GM18951 (cell line): ENCODE measurements around the gene ERVFRD-1.
"Not testable (repeated sequence)": the region's sequence is repeated elsewhere in the genome, so short reads cannot be mapped to it uniquely, and the experiment has no call there.

Source experiments
- POLR2A ChIP-seq: IDR thresholded peaks from 4 replicates; pipeline ENCODE4 v1.6.1; 2011; ENCODE audit warnings: mild to moderate bottlenecking; ENCODE audit not compliant: insufficient read length, insufficient read depth; ENCODE audit errors: extremely low read depth
- in situ Hi-C: fragments of 300-500 bp; cut with MboI; formaldehyde crosslinking; loops from one replicate; pipeline ENCODE4 v1.12.0; 2022; ENCODE audit warnings: low sequenced_read_pairs, mixed read lengths, inconsistent platforms; ENCODE audit not compliant: unreplicated experiment

The ERVFRD-1 gene

GRCh38 chr6:11093376-11093625 lies 18.2 kb downstream of the ERVFRD-1 start:
- TF ChIP-seq POLR2A = no peak

GRCh38 chr6:11092668-11093375 lies 18.7 kb downstream of the ERVFRD-1 start:
- TF ChIP-seq POLR2A = no peak
- in situ Hi-C loops = no loop called here

More at GRCh38 chr6:11093376-11093625, 18.2 kb downstream of the ERVFRD-1 start:
- in situ Hi-C loops = no loop called here

GRCh38 chr6:11091141-11091540 lies 20.4 kb downstream of the ERVFRD-1 start:
- in situ Hi-C loops = not testable (repeated sequence)

GRCh38 chr6:11089695-11090094 lies 21.8 kb downstream of the ERVFRD-1 start:
- in situ Hi-C loops = no loop called here
- no peak for TF ChIP-seq POLR2A

- in situ Hi-C loops = not testable (repeated sequence)
These were observed 24.2 kb downstream of the ERVFRD-1 start for GRCh38 chr6:11087141-11087812.

GRCh38 chr6:11085758-11086435 lies 25.6 kb downstream of the ERVFRD-1 start:
- in situ Hi-C loops = no loop called here
- TF ChIP-seq POLR2A = no peak

- in situ Hi-C loops = no loop called here
- no peak for TF ChIP-seq POLR2A
These were observed 27.6 kb downstream of the ERVFRD-1 start for GRCh38 chr6:11083956-11084355.

GRCh38 chr6:11083491-11083890 lies 28.0 kb downstream of the ERVFRD-1 start:
- no peak for TF ChIP-seq POLR2A
- in situ Hi-C loops = no loop called here

GRCh38 chr6:11080296-11080695 lies 31.2 kb downstream of the ERVFRD-1 start:
- no peak for TF ChIP-seq POLR2A
- in situ Hi-C loops = no loop called here

GRCh38 chr6:11078266-11078665 lies 33.3 kb downstream of the ERVFRD-1 start:
- no peak for TF ChIP-seq POLR2A
- in situ Hi-C loops = no loop called here

GRCh38 chr6:11076540-11076939 lies 35.0 kb downstream of the ERVFRD-1 start:
- no peak for TF ChIP-seq POLR2A
- in situ Hi-C loops = no loop called here

GRCh38 chr6:11072101-11072500 lies 39.4 kb downstream of the ERVFRD-1 start:
- TF ChIP-seq POLR2A = no peak
- in situ Hi-C loops = loop anchor here (25.0 kb wide), 1 partner anchor 585 kb away; no protein-coding TSS in a partner anchor

- in situ Hi-C loops = loop anchor here (10.0 to 25.0 kb wide), 3 partner anchors 115 to 582 kb away; no protein-coding TSS in a partner anchor
- TF ChIP-seq POLR2A = no peak
These were observed 41.8 kb downstream of the ERVFRD-1 start for GRCh38 chr6:11069760-11070159.

- in situ Hi-C loops = loop anchor here (10.0 to 25.0 kb wide), 3 partner anchors 113 to 580 kb away; no protein-coding TSS in a partner anchor
- no peak for TF ChIP-seq POLR2A
These were observed 44.2 kb downstream of the ERVFRD-1 start for GRCh38 chr6:11067348-11067747.
